COLO829 (cell line): ENCODE measurements around the gene ACTN2.

Experiments
- DNase-seq: peaks from one replicate; pipeline ENCODE4 v3.0.0; 2012; ENCODE audit warnings: low spot score

Gene ACTN2

GRCh38 chr1:236742421-236743160 is 56.3 kb downstream of the ACTN2 start:
- no peak for DNase-seq

DNA sequence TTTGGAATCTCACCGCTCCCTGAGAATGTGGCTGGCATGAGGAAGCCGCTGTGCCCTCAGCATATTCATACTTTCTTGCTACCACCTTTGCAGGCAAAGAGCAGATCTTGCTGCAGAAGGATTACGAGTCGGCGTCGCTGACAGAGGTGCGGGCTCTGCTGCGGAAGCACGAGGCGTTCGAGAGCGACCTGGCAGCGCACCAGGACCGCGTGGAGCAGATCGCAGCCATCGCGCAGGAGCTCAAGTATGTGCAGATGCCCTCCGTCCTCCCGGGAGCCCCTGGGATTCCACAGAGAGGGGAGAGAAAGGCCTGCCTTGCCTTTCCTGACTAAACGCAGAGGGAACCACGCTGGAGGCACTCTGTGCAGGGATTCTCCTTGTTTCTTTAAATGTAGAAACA is 58.2 kb downstream of the ACTN2 start:
- no peak for DNase-seq

DNA sequence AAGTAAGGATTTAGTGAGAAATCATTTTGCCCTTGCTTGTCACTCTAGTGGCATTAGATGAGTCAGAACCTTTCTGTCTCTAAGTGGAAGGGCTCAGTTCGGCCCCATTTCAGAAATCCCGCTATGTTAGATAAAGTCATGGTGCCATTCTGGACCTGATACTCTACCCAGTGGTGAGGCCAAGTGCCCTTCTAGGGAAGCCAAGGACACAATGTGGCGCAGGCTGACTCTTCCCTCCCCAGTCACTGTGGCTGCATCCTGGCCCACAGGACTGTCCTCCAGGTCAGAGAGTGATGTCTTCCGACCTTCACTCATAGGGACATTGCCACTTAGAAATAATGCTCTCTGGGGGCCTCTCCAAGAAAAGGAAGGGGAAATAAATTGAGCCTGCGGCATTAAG is 60.5 kb downstream of the ACTN2 start:
- peak; percentile 75 for DNase-seq

GRCh38 chr1:236747311-236747985 is 61.1 kb downstream of the ACTN2 start:
- DNase-seq: no peak

DNA sequence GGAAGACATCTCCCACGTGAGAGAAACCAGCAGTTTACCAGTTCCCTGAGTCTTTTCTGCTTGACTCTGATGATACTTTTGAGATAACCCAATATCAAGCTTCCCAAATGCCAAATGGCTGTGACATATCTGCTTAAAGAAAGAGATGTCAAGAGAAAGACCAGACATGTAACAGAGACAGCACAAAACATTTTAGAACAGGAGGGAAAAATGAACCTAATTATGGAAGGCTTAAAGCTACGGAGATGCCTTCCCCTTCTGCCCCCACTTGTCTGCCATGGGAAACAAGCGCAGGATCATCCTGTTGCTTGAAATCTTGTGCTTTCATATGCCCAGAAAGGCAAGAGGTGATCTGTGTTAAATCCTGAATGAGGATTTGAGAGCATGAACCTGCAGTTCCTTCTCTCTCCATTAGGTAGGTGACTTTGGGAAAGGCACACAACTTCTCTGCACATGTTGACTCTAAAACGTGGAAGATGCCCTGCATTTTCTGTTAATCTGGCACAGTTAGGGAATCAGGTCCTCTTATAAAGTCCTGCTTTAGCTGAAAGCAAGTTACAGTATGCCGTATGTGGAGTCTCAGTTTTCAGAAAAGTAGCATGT is 62.1 kb downstream of the ACTN2 start:
- DNase-seq: no peak

DNA sequence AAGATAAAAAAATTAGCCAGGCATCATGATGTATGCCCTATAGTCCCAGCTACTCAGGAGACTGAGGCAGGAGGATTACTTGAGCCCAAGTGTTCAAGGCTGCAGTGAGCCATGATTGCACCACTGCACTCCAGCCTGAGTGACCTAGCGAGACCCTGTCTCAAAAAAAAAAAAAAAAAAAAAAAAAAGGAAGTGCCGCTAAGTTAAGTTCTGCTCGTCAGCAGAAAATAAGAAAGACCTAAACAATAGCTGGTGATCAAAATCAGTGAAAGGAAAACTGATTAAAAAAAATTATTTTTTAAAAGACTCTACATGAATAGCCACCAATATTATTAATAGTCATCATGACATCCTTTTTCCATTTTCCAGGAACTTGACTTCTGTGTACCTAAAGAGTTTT is 64.6 kb downstream of the ACTN2 start:
- DNase-seq: no peak

DNA sequence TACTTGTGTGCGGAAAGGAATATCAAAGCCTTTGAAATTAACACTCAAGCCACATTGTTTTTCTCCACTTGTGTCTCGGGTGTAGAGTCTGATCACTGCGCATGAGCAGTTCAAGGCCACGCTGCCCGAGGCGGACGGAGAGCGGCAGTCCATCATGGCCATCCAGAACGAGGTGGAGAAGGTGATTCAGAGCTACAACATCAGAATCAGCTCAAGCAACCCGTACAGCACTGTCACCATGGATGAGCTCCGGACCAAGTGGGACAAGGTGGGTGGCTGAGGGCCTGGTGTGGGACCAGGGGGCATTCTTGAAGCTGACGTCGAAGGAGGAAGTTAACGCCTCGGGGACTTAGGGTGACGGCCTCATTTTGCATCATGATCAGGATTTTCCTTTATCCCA is 65.1 kb downstream of the ACTN2 start:
- no peak for DNase-seq

- DNase-seq: no peak
Observed at GRCh38 chr1:236751935-236752334, 65.6 kb downstream of the ACTN2 start.

DNA sequence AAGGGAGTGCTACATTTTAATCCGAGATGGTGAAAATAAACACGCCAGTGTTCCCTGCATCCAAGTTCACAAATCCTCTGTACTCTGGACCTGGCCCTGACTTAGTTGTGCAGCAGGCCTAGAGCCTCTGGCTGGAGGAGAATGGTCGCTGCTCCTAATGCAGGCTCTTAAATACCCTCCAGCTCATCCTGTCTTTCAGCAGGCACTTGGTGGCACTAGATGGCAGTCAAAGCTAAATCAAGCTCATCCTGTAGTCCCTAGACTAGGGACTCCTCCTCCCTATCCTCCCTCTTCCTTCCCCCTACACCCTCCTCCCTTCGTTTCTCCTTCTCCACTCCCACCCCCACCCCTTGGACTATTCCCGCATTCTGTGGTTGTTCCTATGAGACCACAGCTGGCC is 67.2 kb downstream of the ACTN2 start:
- DNase-seq: no peak

DNA sequence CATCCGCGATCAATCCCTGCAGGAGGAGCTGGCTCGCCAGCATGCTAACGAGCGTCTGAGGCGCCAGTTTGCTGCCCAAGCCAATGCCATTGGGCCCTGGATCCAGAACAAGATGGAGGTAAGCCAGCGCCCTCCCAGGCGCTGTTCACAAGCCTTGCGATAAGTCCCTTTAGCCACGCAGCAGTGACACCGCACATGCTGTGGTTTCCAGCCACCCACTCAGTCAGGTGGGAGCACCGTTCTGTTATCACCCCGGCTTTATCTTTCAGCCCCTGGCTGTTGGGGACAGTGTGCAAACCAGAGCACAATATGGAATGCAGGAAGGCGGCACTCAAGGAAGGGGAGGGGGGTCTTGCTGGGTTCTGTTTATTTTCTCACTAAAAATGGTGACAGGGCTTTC is 67.7 kb downstream of the ACTN2 start:
- DNase-seq: no peak

GRCh38 chr1:236754525-236755210 is 68.4 kb downstream of the ACTN2 start:
- DNase-seq: no peak

DNA sequence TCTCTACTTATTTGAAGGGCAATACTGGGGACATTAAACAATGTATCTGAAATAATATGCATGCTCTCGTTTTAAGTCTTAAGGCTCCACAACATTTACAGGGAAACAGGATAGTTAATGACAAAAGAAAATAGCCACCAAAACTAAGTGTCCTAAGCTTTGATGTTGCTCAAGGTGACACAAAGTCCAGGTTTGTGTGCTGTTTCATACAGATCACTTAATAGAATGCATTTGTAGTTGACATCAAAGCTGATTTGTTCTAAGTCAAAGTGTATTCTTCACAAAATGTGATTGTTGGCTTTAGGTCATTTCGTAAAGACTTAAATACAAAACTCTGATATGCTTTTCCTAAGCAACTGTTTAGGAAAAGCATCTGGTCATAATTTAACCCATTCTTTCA is 71.3 kb downstream of the ACTN2 start:
- no peak for DNase-seq

- DNase-seq: peak; percentile 55
Observed at GRCh38 chr1:236759252-236759859, 73.1 kb downstream of the ACTN2 start.

DNA sequence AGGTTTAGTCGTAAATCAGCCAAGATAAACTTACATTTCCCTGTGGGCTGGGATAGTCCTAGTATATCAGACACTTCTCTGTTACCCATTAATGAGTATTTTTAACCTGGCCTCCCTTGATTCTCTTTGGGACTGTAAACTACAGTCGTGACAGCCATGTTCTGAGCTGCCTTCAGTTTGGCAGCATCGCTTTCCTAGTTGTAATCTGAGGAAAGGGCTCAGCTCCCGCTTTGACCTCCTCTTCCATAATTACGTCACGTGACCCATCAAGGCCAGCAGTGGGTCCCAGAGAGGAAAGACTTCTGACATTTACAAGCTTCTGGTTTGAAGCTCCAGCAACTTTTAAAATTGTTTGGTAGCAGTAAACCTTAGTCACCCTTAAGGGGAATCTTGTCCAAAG is 74.2 kb downstream of the ACTN2 start:
- no peak for DNase-seq

GRCh38 chr1:236760986-236761385 is 74.7 kb downstream of the ACTN2 start:
- DNase-seq: no peak

DNA sequence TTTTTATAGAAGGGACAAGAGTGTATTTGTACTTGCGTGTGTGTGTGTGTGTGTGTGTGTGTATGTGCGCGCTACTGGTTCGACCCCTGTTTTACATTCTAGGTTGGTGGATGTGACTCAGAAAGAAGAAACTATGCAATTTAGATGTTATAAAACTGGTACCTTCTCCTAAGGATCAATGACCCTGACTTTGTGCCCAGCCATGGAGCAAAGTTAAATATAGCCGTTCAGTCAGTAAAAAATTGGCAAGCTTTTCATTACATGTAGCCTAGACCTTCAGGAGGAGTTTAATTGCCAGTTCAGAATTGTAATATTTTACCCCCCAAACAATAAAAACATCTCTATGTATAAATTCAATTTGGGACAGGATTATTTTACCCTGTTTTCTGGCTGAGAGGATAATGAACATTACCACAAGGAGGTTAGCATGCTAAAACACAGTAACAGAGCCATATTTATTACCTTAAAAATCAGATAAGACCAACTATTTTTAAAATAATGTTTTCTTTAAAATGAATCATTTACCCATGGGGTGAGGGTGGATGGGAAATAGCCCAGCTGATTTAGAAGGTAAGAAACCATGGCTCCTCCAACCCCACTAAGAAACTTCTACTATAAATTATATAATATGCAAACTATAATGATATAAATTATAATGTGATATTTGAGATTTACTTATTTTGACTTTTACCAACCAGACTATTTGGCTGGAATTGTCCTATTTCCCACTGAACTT is 75.3 kb downstream of the ACTN2 start:
- DNase-seq: no peak

GRCh38 chr1:236762410-236762809 is 76.1 kb downstream of the ACTN2 start:
- no peak for DNase-seq

GRCh38 chr1:236765831-236766230 is 79.5 kb downstream of the ACTN2 start:
- no peak for DNase-seq

- DNase-seq: no peak
Observed at GRCh38 chr1:236766506-236766905, 80.2 kb downstream of the ACTN2 start.

- DNase-seq: no peak
Observed at GRCh38 chr1:236767276-236767675, 81.0 kb downstream of the ACTN2 start.

GRCh38 chr1:236768601-236769000 is 82.3 kb downstream of the ACTN2 start:
- DNase-seq: no peak

GRCh38 chr1:236773919-236774318 is 87.6 kb downstream of the ACTN2 start:
- no peak for DNase-seq
